ENCODE results near the gene POC1A.

- no peak for TF ChIP-seq CTCF (IDR thresholded peaks at IDR 0.05)
- TF ChIP-seq POLR2A (IDR thresholded peaks at IDR 0.05): no peak
Measured at GRCh38 chr3:52144796-52145735, 9.2 kb downstream of the POC1A start.

All from uterus (tissue), 2 donors.